ENCODE data around the gene C12orf43.
"Not testable (repeated sequence)": the region's sequence is repeated elsewhere in the genome, so short reads cannot be mapped to it uniquely, and the experiment has no call there.

C12orf43 gene

GRCh38 chr12:121050725-121051124 is 34.4 kb upstream of the C12orf43 start:
- H3K4me2 ChIP-seq (ENCODE audit: low read length), result no peak overlapping the region
- no peaks in the 10 kb centered on the region for H3K4me1 ChIP-seq (ENCODE audit: control insufficient read depth, insufficient read depth, low read length)
- no peak overlapping the region for H3K4me3 ChIP-seq (ENCODE audit: low read length)
- no peaks in the 10 kb centered on the region for H3K9me3 ChIP-seq (replicated peaks; ENCODE audit: low read length)
- H3K36me3 ChIP-seq (ENCODE audit: insufficient read depth, low read length), result no peaks in the 10 kb centered on the region
- peaks cover 18% of the 10 kb centered on the region for H3K27me3 ChIP-seq (ENCODE audit: control insufficient read depth, insufficient read depth, low read length)
- no peak overlapping the region for H3K9ac ChIP-seq (ENCODE audit: low read depth, low read length)

GRCh38 chr12:121048442-121048841 is 32.2 kb upstream of the C12orf43 start:
- H3K9ac ChIP-seq (ENCODE audit: low read depth, low read length), result no peak overlapping the region
- H3K4me2 ChIP-seq (ENCODE audit: low read length), result no peak overlapping the region
- no peak overlapping the region for H3K4me3 ChIP-seq (ENCODE audit: low read length)
- H3K4me1 ChIP-seq (ENCODE audit: control insufficient read depth, insufficient read depth, low read length), result no peaks in the 10 kb centered on the region
- no peaks in the 10 kb centered on the region for H3K36me3 ChIP-seq (ENCODE audit: insufficient read depth, low read length)
- no peaks in the 10 kb centered on the region for H3K9me3 ChIP-seq (replicated peaks; ENCODE audit: low read length)
- peaks cover 25% of the 10 kb centered on the region for H3K27me3 ChIP-seq (ENCODE audit: control insufficient read depth, insufficient read depth, low read length)

GRCh38 chr12:121047400-121047799 is 31.1 kb upstream of the C12orf43 start:
- not testable (repeated sequence) for H3K4me2 ChIP-seq (ENCODE audit: low read length); H3K4me3 ChIP-seq (ENCODE audit: low read length); H3K9ac ChIP-seq (ENCODE audit: low read depth, low read length); H3K4me1 ChIP-seq (ENCODE audit: control insufficient read depth, insufficient read depth, low read length); H3K36me3 ChIP-seq (ENCODE audit: insufficient read depth, low read length); H3K9me3 ChIP-seq (replicated peaks; ENCODE audit: low read length)
- peaks cover 30% of the 10 kb centered on the region for H3K27me3 ChIP-seq (ENCODE audit: control insufficient read depth, insufficient read depth, low read length)

- no peak overlapping the region for H3K9ac ChIP-seq (ENCODE audit: low read depth, low read length)
- peaks cover 18% of the 10 kb centered on the region for H3K27me3 ChIP-seq (ENCODE audit: control insufficient read depth, insufficient read depth, low read length)
- peaks cover 9% of the 10 kb centered on the region for H3K4me1 ChIP-seq (ENCODE audit: control insufficient read depth, insufficient read depth, low read length)
- H3K4me3 ChIP-seq (ENCODE audit: low read length), result no peak overlapping the region
- no peaks in the 10 kb centered on the region for H3K36me3 ChIP-seq (ENCODE audit: insufficient read depth, low read length)
- no peak overlapping the region for H3K4me2 ChIP-seq (ENCODE audit: low read length)
- no peaks in the 10 kb centered on the region for H3K9me3 ChIP-seq (replicated peaks; ENCODE audit: low read length)
These were observed 26.8 kb upstream of the C12orf43 start for GRCh38 chr12:121043067-121043466.

- Histone ChIP-seq H3K36me3 (ENCODE audit: insufficient read depth, low read length) (no peaks in the 10 kb centered on the region), H3K4me1 (ENCODE audit: control insufficient read depth, insufficient read depth, low read length) (peaks cover 34% of the 10 kb centered on the region), H3K9me3 (replicated peaks; ENCODE audit: low read length) (no peaks in the 10 kb centered on the region), H3K27me3 (ENCODE audit: control insufficient read depth, insufficient read depth, low read length) (peaks cover 12% of the 10 kb centered on the region), H3K4me3 (ENCODE audit: low read length) (peak within 1 kb of the TSS; percentile 61), H3K9ac (ENCODE audit: low read depth, low read length) (no peak within 1 kb of the TSS), H3K4me2 (ENCODE audit: low read length) (peak within 1 kb of the TSS; percentile 79)
These were observed 22.8 kb upstream of the C12orf43 start, which contains the start of gene OASL for GRCh38 chr12:121038861-121039668. TSS of gene OASL (minus strand) at chr12:121039246. CDS start at chr12:121038971, 275 bp downstream.

- Histone ChIP-seq H3K9ac (ENCODE audit: low read depth, low read length) (no peak overlapping the region), H3K9me3 (replicated peaks; ENCODE audit: low read length) (no peaks in the 10 kb centered on the region), H3K36me3 (ENCODE audit: insufficient read depth, low read length) (no peaks in the 10 kb centered on the region), H3K4me3 (ENCODE audit: low read length) (no peak overlapping the region), H3K4me1 (ENCODE audit: control insufficient read depth, insufficient read depth, low read length) (peaks cover 41% of the 10 kb centered on the region), H3K27me3 (ENCODE audit: control insufficient read depth, insufficient read depth, low read length) (peaks cover 4% of the 10 kb centered on the region), H3K4me2 (ENCODE audit: low read length) (peak overlapping the region; percentile 45)
These were observed 20.6 kb upstream of the C12orf43 start for GRCh38 chr12:121036810-121037326.

- Histone ChIP-seq H3K27me3 (ENCODE audit: control insufficient read depth, insufficient read depth, low read length) (peaks cover under 1% of the 10 kb centered on the region), H3K4me1 (ENCODE audit: control insufficient read depth, insufficient read depth, low read length) (peaks cover 41% of the 10 kb centered on the region), H3K9me3 (replicated peaks; ENCODE audit: low read length) (no peaks in the 10 kb centered on the region), H3K9ac (ENCODE audit: low read depth, low read length) (peak overlapping the region; percentile 24), H3K4me2 (ENCODE audit: low read length) (peak overlapping the region; percentile 69), H3K36me3 (ENCODE audit: insufficient read depth, low read length) (no peaks in the 10 kb centered on the region), H3K4me3 (ENCODE audit: low read length) (peak overlapping the region; percentile 28)
These were observed 18.5 kb upstream of the C12orf43 start for GRCh38 chr12:121034616-121035305.

- H3K9ac ChIP-seq (ENCODE audit: low read depth, low read length), result peak overlapping the region; percentile 24
- H3K27me3 ChIP-seq (ENCODE audit: control insufficient read depth, insufficient read depth, low read length), result no peaks in the 10 kb centered on the region
- H3K9me3 ChIP-seq (replicated peaks; ENCODE audit: low read length), result no peaks in the 10 kb centered on the region
- peak overlapping the region; percentile 28 for H3K4me3 ChIP-seq (ENCODE audit: low read length)
- no peaks in the 10 kb centered on the region for H3K36me3 ChIP-seq (ENCODE audit: insufficient read depth, low read length)
- H3K4me1 ChIP-seq (ENCODE audit: control insufficient read depth, insufficient read depth, low read length), result peaks cover 35% of the 10 kb centered on the region
- H3K4me2 ChIP-seq (ENCODE audit: low read length), result peak overlapping the region; percentile 69
These were observed 17.5 kb upstream of the C12orf43 start for GRCh38 chr12:121033625-121034349.

- H3K4me1 ChIP-seq (ENCODE audit: control insufficient read depth, insufficient read depth, low read length), result peaks cover 18% of the 10 kb centered on the region
- H3K27me3 ChIP-seq (ENCODE audit: control insufficient read depth, insufficient read depth, low read length), result peaks cover 4% of the 10 kb centered on the region
- no peak overlapping the region for H3K4me2 ChIP-seq (ENCODE audit: low read length)
- H3K9ac ChIP-seq (ENCODE audit: low read depth, low read length), result no peak overlapping the region
- no peak overlapping the region for H3K4me3 ChIP-seq (ENCODE audit: low read length)
- no peaks in the 10 kb centered on the region for H3K9me3 ChIP-seq (replicated peaks; ENCODE audit: low read length)
- H3K36me3 ChIP-seq (ENCODE audit: insufficient read depth, low read length), result no peaks in the 10 kb centered on the region
These were observed 14.4 kb upstream of the C12orf43 start for GRCh38 chr12:121030576-121031212.

- Histone ChIP-seq H3K9ac (ENCODE audit: low read depth, low read length) (no peak overlapping the region), H3K4me3 (ENCODE audit: low read length) (no peak overlapping the region), H3K27me3 (ENCODE audit: control insufficient read depth, insufficient read depth, low read length) (peaks cover 4% of the 10 kb centered on the region), H3K4me1 (ENCODE audit: control insufficient read depth, insufficient read depth, low read length) (no peaks in the 10 kb centered on the region), H3K9me3 (replicated peaks; ENCODE audit: low read length) (no peaks in the 10 kb centered on the region), H3K36me3 (ENCODE audit: insufficient read depth, low read length) (no peaks in the 10 kb centered on the region), H3K4me2 (ENCODE audit: low read length) (no peak overlapping the region)
These were observed 10.2 kb upstream of the C12orf43 start for GRCh38 chr12:121026274-121027045.

Measured in skeletal muscle satellite cell (primary cell).